IPS DF 19.7 (cell line): ENCODE results near the gene ITGB3.
"Not testable (repeated sequence)": the region's sequence is repeated elsewhere in the genome, so short reads cannot be mapped to it uniquely, and the experiment has no call there.

Experiments
- DNase-seq: peaks from one replicate; pipeline ENCODE4 v3.0.0-alpha.2; 2013; ENCODE audit warnings: low read depth, low spot score

ITGB3 gene

GRCh38 chr17:47253541-47254402 lies at the start of gene ITGB3:
TSS of gene ITGB3 (plus strand) at chr17:47253827. CDS start at chr17:47253862, 35 bp downstream.
- DNase-seq = no peak

GRCh38 chr17:47203984-47204721 lies 49.5 kb upstream of the ITGB3 start:
- DNase-seq = no peak

- no peak for DNase-seq
These were observed 48.8 kb upstream of the ITGB3 start for GRCh38 chr17:47204722-47205418.

GRCh38 chr17:47205419-47205963 lies 48.1 kb upstream of the ITGB3 start:
- DNase-seq = no peak

GRCh38 chr17:47207143-47208067 lies 46.2 kb upstream of the ITGB3 start:
- DNase-seq = no peak

- no peak for DNase-seq
These were observed 44.7 kb upstream of the ITGB3 start, which contains the start of gene MYL4 for GRCh38 chr17:47208744-47209488. TSS of gene MYL4 (plus strand) at chr17:47209348. CDS start at chr17:47209423, 75 bp downstream.

- DNase-seq = no peak
These were observed 44.1 kb upstream of the ITGB3 start for GRCh38 chr17:47209499-47209898.

GRCh38 chr17:47210105-47210504 lies 43.5 kb upstream of the ITGB3 start:
- no peak for DNase-seq

- DNase-seq = no peak
These were observed 42.8 kb upstream of the ITGB3 start for GRCh38 chr17:47210779-47211178.

- no peak for DNase-seq
These were observed 41.2 kb upstream of the ITGB3 start for GRCh38 chr17:47212458-47212857.

GRCh38 chr17:47213540-47213939 lies 40.1 kb upstream of the ITGB3 start:
- DNase-seq = no peak

GRCh38 chr17:47214931-47215330 lies 38.7 kb upstream of the ITGB3 start:
- no peak for DNase-seq

- not testable (repeated sequence) for DNase-seq
These were observed 36.8 kb upstream of the ITGB3 start for GRCh38 chr17:47216821-47217220.

- DNase-seq = not testable (repeated sequence)
These were observed 36.3 kb upstream of the ITGB3 start for GRCh38 chr17:47217279-47217678.

- DNase-seq = no peak
These were observed 34.7 kb upstream of the ITGB3 start for GRCh38 chr17:47218896-47219430.

- no peak for DNase-seq
These were observed 33.8 kb upstream of the ITGB3 start for GRCh38 chr17:47219621-47220475.

- no peak for DNase-seq
These were observed 33.1 kb upstream of the ITGB3 start for GRCh38 chr17:47220531-47220999.

- no peak for DNase-seq
These were observed 32.5 kb upstream of the ITGB3 start for GRCh38 chr17:47221154-47221553.

GRCh38 chr17:47222047-47222446 lies 31.6 kb upstream of the ITGB3 start:
- no peak for DNase-seq
